ENCODE measurements around the gene CCDC69.

The CCDC69 gene

GRCh38 chr5:151156507-151157420, 67.1 kb downstream of the CCDC69 start:
- DNase-seq (ENCODE audit: low read depth): peak; percentile 29
- TF ChIP-seq, protein P1, sequence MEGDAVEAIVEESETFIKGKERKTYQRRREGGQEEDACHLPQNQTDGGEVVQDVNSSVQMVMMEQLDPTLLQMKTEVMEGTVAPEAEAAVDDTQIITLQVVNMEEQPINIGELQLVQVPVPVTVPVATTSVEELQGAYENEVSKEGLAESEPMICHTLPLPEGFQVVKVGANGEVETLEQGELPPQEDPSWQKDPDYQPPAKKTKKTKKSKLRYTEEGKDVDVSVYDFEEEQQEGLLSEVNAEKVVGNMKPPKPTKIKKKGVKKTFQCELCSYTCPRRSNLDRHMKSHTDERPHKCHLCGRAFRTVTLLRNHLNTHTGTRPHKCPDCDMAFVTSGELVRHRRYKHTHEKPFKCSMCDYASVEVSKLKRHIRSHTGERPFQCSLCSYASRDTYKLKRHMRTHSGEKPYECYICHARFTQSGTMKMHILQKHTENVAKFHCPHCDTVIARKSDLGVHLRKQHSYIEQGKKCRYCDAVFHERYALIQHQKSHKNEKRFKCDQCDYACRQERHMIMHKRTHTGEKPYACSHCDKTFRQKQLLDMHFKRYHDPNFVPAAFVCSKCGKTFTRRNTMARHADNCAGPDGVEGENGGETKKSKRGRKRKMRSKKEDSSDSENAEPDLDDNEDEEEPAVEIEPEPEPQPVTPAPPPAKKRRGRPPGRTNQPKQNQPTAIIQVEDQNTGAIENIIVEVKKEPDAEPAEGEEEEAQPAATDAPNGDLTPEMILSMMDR (conservative IDR thresholded peaks at IDR 0.05; ENCODE audit: low read depth, low read length): no peak
- H3K4me3 ChIP-seq (ENCODE audit: low read depth, low read length): peak overlapping the region; percentile 88

GRCh38 chr5:151155775-151156506, 68.0 kb downstream of the CCDC69 start:
- DNase-seq (ENCODE audit: low read depth): peak; percentile 64
- peak overlapping the region; percentile 88 for H3K4me3 ChIP-seq (ENCODE audit: low read depth, low read length)
- TF ChIP-seq, protein P1 (conservative IDR thresholded peaks at IDR 0.05; ENCODE audit: low read depth, low read length): no peak

- H3K4me3 ChIP-seq (ENCODE audit: low read depth, low read length): peak overlapping the region; percentile 88
- TF ChIP-seq, protein P1 (conservative IDR thresholded peaks at IDR 0.05; ENCODE audit: low read depth, low read length): no peak
Measured at GRCh38 chr5:151154931-151155774, 68.7 kb downstream of the CCDC69 start.

DNA sequence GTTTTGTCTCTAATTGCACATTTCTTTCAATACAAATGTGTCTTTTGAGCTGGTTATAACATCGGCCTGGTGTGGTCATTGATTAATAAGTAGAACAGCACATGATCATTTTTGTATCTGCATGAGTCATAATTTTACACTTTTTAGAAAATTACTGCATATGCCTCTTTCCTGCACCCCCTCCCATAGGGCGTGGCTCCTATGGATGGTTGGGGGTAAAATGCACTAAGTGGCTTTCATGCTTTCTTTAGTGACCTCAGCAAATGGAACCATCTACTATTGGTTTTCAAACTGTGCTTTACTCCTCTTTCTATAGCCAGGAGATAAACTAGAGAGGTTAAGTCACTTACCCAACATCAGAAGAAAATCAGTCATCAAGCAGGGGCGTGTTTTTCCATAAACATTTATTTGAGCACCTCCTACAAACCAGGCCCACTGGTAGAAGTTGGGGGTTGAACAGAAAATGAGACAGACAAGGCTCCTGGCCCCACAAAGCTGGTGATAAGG, 70.1 kb downstream of the CCDC69 start:
- TF ChIP-seq, protein P1 (conservative IDR thresholded peaks at IDR 0.05; ENCODE audit: low read depth, low read length): no peak
- H3K4me3 ChIP-seq (ENCODE audit: low read depth, low read length): no peak overlapping the region
- no peak for DNase-seq (ENCODE audit: low read depth)

More at GRCh38 chr5:151154931-151155774, 68.7 kb downstream of the CCDC69 start:
- DNase-seq (ENCODE audit: low read depth): no peak

GRCh38 chr5:151153300-151153699, 70.6 kb downstream of the CCDC69 start:
- DNase-seq (ENCODE audit: low read depth): no peak
- no peak overlapping the region for H3K4me3 ChIP-seq (ENCODE audit: low read depth, low read length)

DNA sequence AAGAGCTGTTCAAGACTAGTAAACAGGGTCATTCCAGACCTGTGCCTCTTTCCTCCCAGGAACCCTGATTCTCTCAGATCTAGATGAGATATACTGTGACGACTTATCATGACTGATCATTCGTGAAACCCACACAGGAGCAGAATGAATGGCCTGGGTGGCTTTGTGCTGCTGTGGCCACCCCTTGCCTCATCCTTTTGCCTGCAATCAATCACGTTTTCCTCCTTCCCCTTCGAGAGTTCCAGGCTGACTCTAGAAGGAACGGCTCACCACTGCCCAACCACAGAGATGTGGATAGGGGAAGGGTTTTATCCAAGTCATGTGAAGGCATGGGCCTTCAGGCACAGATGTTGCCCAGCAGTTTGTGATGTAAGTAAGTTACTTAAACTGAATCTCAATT, 72.1 kb downstream of the CCDC69 start:
- TF ChIP-seq, protein P1 (conservative IDR thresholded peaks at IDR 0.05; ENCODE audit: low read depth, low read length): no peak
- H3K4me3 ChIP-seq (ENCODE audit: low read depth, low read length): no peak overlapping the region
- DNase-seq (ENCODE audit: low read depth): peak; percentile 63

More at GRCh38 chr5:151153300-151153699, 70.6 kb downstream of the CCDC69 start:
- TF ChIP-seq, protein P1 (conservative IDR thresholded peaks at IDR 0.05; ENCODE audit: low read depth, low read length): no peak
